ENCODE results near the gene PROM1.

Gene PROM1

GRCh38 chr4:15955670-15956069, 128.2 kb downstream of the PROM1 start (continued):
- no peak for TF ChIP-seq ZSCAN18 (tag by site-specific recombination; IDR thresholded peaks at IDR 0.05)
- TF ChIP-seq ZEB2 (tag by site-specific recombination; IDR thresholded peaks at IDR 0.05), result no peak
- TF ChIP-seq PRDM2 (tag by site-specific recombination; IDR thresholded peaks at IDR 0.05; ENCODE audit: borderline replicate concordance), result no peak
- no peak for TF ChIP-seq YY2 (tag by site-specific recombination; IDR thresholded peaks at IDR 0.05)
- TF ChIP-seq ZNF658 (tag by site-specific recombination; IDR thresholded peaks at IDR 0.05), result no peak
- no peak for TF ChIP-seq INSM2 (tag by site-specific recombination; IDR thresholded peaks at IDR 0.05)

- Histone ChIP-seq H3K9me3 (ENCODE audit: control insufficient read depth, insufficient read depth, low read depth, low read length) (no peaks in the 10 kb centered on the region), H3K4me1 (ENCODE audit: control insufficient read depth, insufficient read depth, low read length) (no peaks in the 10 kb centered on the region), H3K4me3 (ENCODE audit: low read depth, low read length) (no peak overlapping the region), H3K27ac (ENCODE audit: extremely low read depth, low read depth, low read length) (no peak overlapping the region), H3K36me3 (ENCODE audit: control insufficient read depth in 2 of 2, insufficient read depth in 1 of 2, low read length in 2 of 2) (no peaks in the 10 kb centered on the region)
- ChIA-PET CTCF (interaction anchor here (1.0 to 2.5 kb wide), 4 partner anchors 61 to 148 kb away, joined by 3 to 15 read pairs (median 6); no protein-coding TSS in a partner anchor), POLR2A (no interaction called here)
- TF ChIP-seq HOXC10 (CRISPR knock-in tag; IDR thresholded peaks at IDR 0.05) (no peak), GFI1B (tag by site-specific recombination; IDR thresholded peaks at IDR 0.05) (no peak), SETDB1 (IDR thresholded peaks at IDR 0.05; ENCODE audit: insufficient read length, low read length) (peak; percentile 31), ZNF707 (tag by site-specific recombination; IDR thresholded peaks at IDR 0.05) (no peak), ZNF639 (tag by site-specific recombination; IDR thresholded peaks at IDR 0.05) (no peak), ZNF354C (tag by site-specific recombination; IDR thresholded peaks at IDR 0.05; ENCODE audit: borderline replicate concordance, low read depth) (no peak), ZNF341 (tag by site-specific recombination; IDR thresholded peaks at IDR 0.05; ENCODE audit: low read depth) (no peak), ZNF792 (tag by site-specific recombination; IDR thresholded peaks at IDR 0.05) (no peak)
Observed at GRCh38 chr4:15953625-15954024, 130.2 kb downstream of the PROM1 start.
